MV-4-11 (cell line): ENCODE measurements around the gene POLR2H.

Experiments used
- DNase-seq: peaks from one replicate; lab custom pipeline; 2025; lab: John Stamatoyannopoulos, UW

POLR2H gene

GRCh38 chr3:184387174-184387714 is 25.7 kb downstream of the POLR2H start:
- no peak for DNase-seq

GRCh38 chr3:184388164-184388935 is 26.8 kb downstream of the POLR2H start:
- no peak for DNase-seq

- no peak for DNase-seq
Observed at GRCh38 chr3:184388936-184389230, 27.4 kb downstream of the POLR2H start.

GRCh38 chr3:184389384-184389783 is 27.9 kb downstream of the POLR2H start:
- no peak for DNase-seq

GRCh38 chr3:184389935-184390528 is 28.5 kb downstream of the POLR2H start:
- no peak for DNase-seq

GRCh38 chr3:184391266-184391665 is 29.8 kb downstream of the POLR2H start:
- no peak for DNase-seq

GRCh38 chr3:184395320-184395660 is 33.8 kb downstream of the POLR2H start:
- DNase-seq, result no peak

GRCh38 chr3:184399410-184399809 is 37.9 kb downstream of the POLR2H start:
- no peak for DNase-seq

- DNase-seq, result no peak
Observed at GRCh38 chr3:184405075-184406030, 43.8 kb downstream of the POLR2H start.

- DNase-seq, result no peak
Observed at GRCh38 chr3:184409331-184409926, 47.9 kb downstream of the POLR2H start.

GRCh38 chr3:184409946-184410500 is 48.5 kb downstream of the POLR2H start:
- DNase-seq, result no peak

GRCh38 chr3:184414418-184415202 is 53.1 kb downstream of the POLR2H start:
- DNase-seq, result no peak

- no peak for DNase-seq
Observed at GRCh38 chr3:184415203-184415490, 53.6 kb downstream of the POLR2H start.

- peak; percentile 63 for DNase-seq
Observed at GRCh38 chr3:184417619-184418327, 56.3 kb downstream of the POLR2H start.
